Spleen (tissue), 7 donors: ENCODE results near the gene PDE4B.

Source experiments
- CTCF ChIP-seq, 11 experiments: fragments of 200-600 bp in 7 of 11; fragments of 450-650 bp in 4 of 11; sonication (generic) in 4 of 11; IDR thresholded peaks in 8 of 11; conservative IDR thresholded peaks in 3 of 11; 1 replicate in 7 of 11; 2 replicates in 4 of 11; pipeline versions ENCODE4 v1.4.0 to v1.8.0; 2016 to 2021; ENCODE audit warnings: antibody characterized with exemption in 11 of 11, inconsistent platforms in 4 of 11, mild to moderate bottlenecking in 1 of 11
- POLR2A ChIP-seq, 3 donors: fragments of 450-650 bp; IDR thresholded peaks; one replicate each; pipeline ENCODE4 v1.5.1; 2017; ENCODE audit warnings: antibody characterized with exemption in 3 of 3, mild to moderate bottlenecking in 1 of 3
- POLR2AphosphoS5 ChIP-seq, 3 donors: sonication (generic); formaldehyde crosslinking; IDR thresholded peaks; one replicate each; pipeline ENCODE4 v1.5.1; 2017; ENCODE audit warnings: antibody characterized with exemption in 3 of 3
- donor health status: DM: no; HTN: no; CAD: no; lungs with moderate emphysema.
- donor health status: DM: no; HTN: no; CAD: no.
- donor health status: DM: no; HTN: no; CAD: no.

GRCh38 chr1:66333466-66334199 is 540.9 kb downstream of the PDE4B start:
- TF ChIP-seq CTCF (IDR thresholded peaks at IDR 0.05 in 8 of 11, conservative IDR thresholded peaks at IDR 0.05 in 3 of 11) (no peak), POLR2A (IDR thresholded peaks at IDR 0.05) (no peak), POLR2AphosphoS5 (IDR thresholded peaks at IDR 0.05) (peak in 2 of 3 donors; percentile 63 to 75)
